ENCODE results near the gene RSAD2. TPM values are rescaled to one million over a fixed set of nuclear protein-coding genes. Genes with fewer than 3 reads are reported as not detected.
"Not testable (repeated sequence)": the region's sequence is repeated elsewhere in the genome, so short reads cannot be mapped to it uniquely, and the experiment has no call there.

RSAD2 gene
- total RNA-seq, 1 donor from 2014 or later = 2.0 TPM

DNA sequence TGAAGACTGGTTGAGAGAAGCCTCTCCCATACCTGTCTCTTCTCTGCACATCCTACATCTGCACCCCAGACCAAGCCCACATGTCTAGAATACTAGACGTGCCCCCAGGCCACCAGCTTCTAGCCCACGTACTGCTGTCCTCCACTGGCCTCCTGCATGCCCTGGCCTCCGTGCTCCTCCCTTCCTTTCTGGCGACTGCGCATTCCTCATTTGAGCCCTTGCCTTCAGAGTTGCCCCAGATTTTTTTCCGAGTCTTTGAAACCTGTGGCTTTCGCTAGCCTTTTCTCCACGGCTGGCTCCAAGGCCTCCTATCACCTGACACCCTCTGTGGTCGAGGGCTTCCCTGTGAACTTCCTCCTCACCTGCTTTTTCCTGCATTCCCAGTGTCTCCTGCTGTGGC lies 50.9 kb downstream of the RSAD2 start:
- Mint-ChIP-seq H3K9me3 (peaks cover 14% of the 10 kb centered on the region), H3K27ac (no peak overlapping the region), H3K27me3 (no peaks in the 10 kb centered on the region), H3K4me1 (peaks cover 36% of the 10 kb centered on the region), H3K36me3 (ENCODE audit: low read depth) (peaks cover 60% of the 10 kb centered on the region), H3K4me3 (no peak overlapping the region)
- DNase-seq = peak; percentile 36
- intact Hi-C loops (cut with micrococcal nuclease) = no loop called here

- no peak overlapping the region for H3K27ac Mint-ChIP-seq
- H3K36me3 Mint-ChIP-seq (ENCODE audit: low read depth) = peaks cover 54% of the 10 kb centered on the region
- peak; percentile 54 for DNase-seq
- H3K9me3 Mint-ChIP-seq = peaks cover 14% of the 10 kb centered on the region
- intact Hi-C loops (cut with micrococcal nuclease) = no loop called here
- H3K4me1 Mint-ChIP-seq = peaks cover 32% of the 10 kb centered on the region
- H3K4me3 Mint-ChIP-seq = no peak overlapping the region
- no peaks in the 10 kb centered on the region for H3K27me3 Mint-ChIP-seq
Measured at GRCh38 chr2:6929196-6929819, 51.7 kb downstream of the RSAD2 start.

- Mint-ChIP-seq H3K4me3 (no peak overlapping the region), H3K27me3 (no peaks in the 10 kb centered on the region), H3K36me3 (ENCODE audit: low read depth) (peaks cover 52% of the 10 kb centered on the region), H3K27ac (no peak overlapping the region), H3K4me1 (peaks cover 31% of the 10 kb centered on the region), H3K9me3 (peaks cover 13% of the 10 kb centered on the region)
- DNase-seq = peak; percentile 40
- intact Hi-C loops (cut with micrococcal nuclease) = no loop called here
Measured at GRCh38 chr2:6930923-6931647, 53.5 kb downstream of the RSAD2 start.

GRCh38 chr2:6931753-6932152 lies 54.2 kb downstream of the RSAD2 start:
- peaks cover 10% of the 10 kb centered on the region for H3K9me3 Mint-ChIP-seq
- intact Hi-C loops (cut with micrococcal nuclease) = no loop called here
- H3K4me3 Mint-ChIP-seq = no peak overlapping the region
- peaks cover 45% of the 10 kb centered on the region for H3K36me3 Mint-ChIP-seq (ENCODE audit: low read depth)
- no peak overlapping the region for H3K27ac Mint-ChIP-seq
- H3K4me1 Mint-ChIP-seq = peaks cover 29% of the 10 kb centered on the region
- no peak for DNase-seq
- no peaks in the 10 kb centered on the region for H3K27me3 Mint-ChIP-seq

- H3K9me3 Mint-ChIP-seq = peaks cover 10% of the 10 kb centered on the region
- H3K27me3 Mint-ChIP-seq = no peaks in the 10 kb centered on the region
- no peak overlapping the region for H3K4me3 Mint-ChIP-seq
- peaks cover 29% of the 10 kb centered on the region for H3K4me1 Mint-ChIP-seq
- intact Hi-C loops (cut with micrococcal nuclease) = no loop called here
- no peak overlapping the region for H3K27ac Mint-ChIP-seq
- DNase-seq = no peak
- H3K36me3 Mint-ChIP-seq (ENCODE audit: low read depth) = peaks cover 41% of the 10 kb centered on the region
Measured at GRCh38 chr2:6932206-6932605, 54.6 kb downstream of the RSAD2 start.

GRCh38 chr2:6932828-6933227 lies 55.3 kb downstream of the RSAD2 start:
- Mint-ChIP-seq H3K4me1 (peaks cover 32% of the 10 kb centered on the region), H3K27me3 (no peaks in the 10 kb centered on the region), H3K36me3 (ENCODE audit: low read depth) (peaks cover 35% of the 10 kb centered on the region), H3K4me3 (no peak overlapping the region), H3K27ac (no peak overlapping the region), H3K9me3 (peaks cover 10% of the 10 kb centered on the region)
- intact Hi-C loops (cut with micrococcal nuclease) = no loop called here
- peak; percentile 37 for DNase-seq

- intact Hi-C loops (cut with micrococcal nuclease) = no loop called here
- Mint-ChIP-seq H3K27me3 (no peaks in the 10 kb centered on the region), H3K4me1 (peaks cover 27% of the 10 kb centered on the region), H3K36me3 (ENCODE audit: low read depth) (peaks cover 24% of the 10 kb centered on the region), H3K27ac (no peak overlapping the region), H3K4me3 (no peak overlapping the region), H3K9me3 (peaks cover 6% of the 10 kb centered on the region)
- DNase-seq = no peak
Measured at GRCh38 chr2:6933911-6934310, 56.3 kb downstream of the RSAD2 start.

- H3K27ac Mint-ChIP-seq = no peak overlapping the region
- H3K4me3 Mint-ChIP-seq = no peak overlapping the region
- no peaks in the 10 kb centered on the region for H3K27me3 Mint-ChIP-seq
- H3K4me1 Mint-ChIP-seq = peaks cover 24% of the 10 kb centered on the region
- peaks cover 21% of the 10 kb centered on the region for H3K36me3 Mint-ChIP-seq (ENCODE audit: low read depth)
- intact Hi-C loops (cut with micrococcal nuclease) = no loop called here
- H3K9me3 Mint-ChIP-seq = peaks cover 6% of the 10 kb centered on the region
- no peak for DNase-seq
Measured at GRCh38 chr2:6934345-6934744, 56.8 kb downstream of the RSAD2 start.

DNA sequence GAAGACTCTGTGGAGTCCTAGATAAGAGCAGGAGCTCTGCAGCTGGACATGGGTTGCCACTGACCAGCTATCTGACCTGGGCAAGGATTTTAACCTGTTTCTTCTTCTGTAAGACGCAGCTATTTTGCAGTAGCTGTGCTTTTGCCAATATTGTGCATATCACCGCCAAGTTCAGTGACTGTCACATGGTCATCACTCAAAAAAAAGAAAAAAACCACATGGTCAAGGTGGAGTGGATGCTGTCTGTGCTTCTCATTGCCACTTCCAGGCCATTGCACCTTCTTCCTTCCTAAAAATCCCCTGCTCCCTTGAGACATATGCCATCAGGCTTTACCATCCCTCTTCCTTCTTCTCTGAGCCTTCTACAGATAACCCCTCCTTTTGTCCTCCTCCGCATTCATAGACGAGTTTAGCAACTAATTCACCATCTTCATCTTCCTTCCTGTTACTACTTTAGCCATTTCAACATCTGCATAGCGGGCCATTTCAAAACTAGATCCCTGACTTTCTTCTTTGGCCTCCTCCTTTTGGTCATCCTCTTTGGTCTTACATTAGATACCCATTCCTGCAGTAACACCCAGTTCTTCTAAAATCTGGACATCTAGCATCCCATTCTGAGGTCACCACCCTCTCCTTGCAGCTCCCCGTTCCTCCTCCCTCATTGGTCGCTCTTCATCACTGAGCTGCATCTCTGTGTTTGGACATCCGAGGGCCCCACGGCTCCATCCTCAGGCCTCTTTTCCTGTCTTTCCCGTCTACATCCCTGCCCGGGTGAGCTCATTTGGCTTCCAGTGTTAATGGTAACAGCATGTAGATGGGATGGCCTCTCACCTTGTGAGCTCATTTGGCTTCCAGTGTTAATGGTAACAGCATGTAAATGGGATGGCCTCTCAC lies 57.4 kb downstream of the RSAD2 start:
- H3K27me3 Mint-ChIP-seq = no peaks in the 10 kb centered on the region
- peaks cover 6% of the 10 kb centered on the region for H3K9me3 Mint-ChIP-seq
- H3K4me1 Mint-ChIP-seq = peaks cover 21% of the 10 kb centered on the region
- no peak overlapping the region for H3K27ac Mint-ChIP-seq
- DNase-seq = peak; percentile 40
- H3K36me3 Mint-ChIP-seq (ENCODE audit: low read depth) = peaks cover 19% of the 10 kb centered on the region
- H3K4me3 Mint-ChIP-seq = no peak overlapping the region
- intact Hi-C loops (cut with micrococcal nuclease) = no loop called here

DNA sequence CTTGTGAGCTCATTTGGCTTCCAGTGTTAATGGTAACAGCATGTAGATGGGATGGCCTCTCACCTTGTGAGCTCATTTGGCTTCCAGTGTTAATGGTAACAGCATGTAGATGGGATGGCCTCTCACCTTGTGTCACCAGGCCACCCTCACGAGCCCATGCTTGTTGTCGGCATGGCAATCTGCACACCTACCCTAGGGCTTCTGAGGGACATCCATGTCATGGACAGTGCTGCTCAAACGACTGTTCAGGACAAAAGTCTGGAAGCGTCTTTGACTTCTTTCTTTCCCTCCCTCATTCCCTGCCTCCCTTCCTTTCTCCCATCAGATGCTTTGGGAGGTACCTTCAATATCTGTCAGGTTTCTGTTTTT lies 58.1 kb downstream of the RSAD2 start:
- H3K4me3 Mint-ChIP-seq; H3K27me3 Mint-ChIP-seq; H3K9me3 Mint-ChIP-seq; intact Hi-C loops (cut with micrococcal nuclease); H3K27ac Mint-ChIP-seq: not testable (repeated sequence)
- H3K36me3 Mint-ChIP-seq (ENCODE audit: low read depth) = peaks cover 19% of the 10 kb centered on the region
- H3K4me1 Mint-ChIP-seq = peaks cover 21% of the 10 kb centered on the region
- peak; percentile 51 for DNase-seq

- peak; percentile 36 for DNase-seq
- Mint-ChIP-seq H3K27ac (no peak overlapping the region), H3K9me3 (peaks cover under 1% of the 10 kb centered on the region), H3K27me3 (no peaks in the 10 kb centered on the region), H3K4me3 (no peak overlapping the region), H3K4me1 (peaks cover 27% of the 10 kb centered on the region), H3K36me3 (ENCODE audit: low read depth) (peaks cover 23% of the 10 kb centered on the region)
- intact Hi-C loops (cut with micrococcal nuclease) = no loop called here
Measured at GRCh38 chr2:6937157-6937556, 59.6 kb downstream of the RSAD2 start.

DNA sequence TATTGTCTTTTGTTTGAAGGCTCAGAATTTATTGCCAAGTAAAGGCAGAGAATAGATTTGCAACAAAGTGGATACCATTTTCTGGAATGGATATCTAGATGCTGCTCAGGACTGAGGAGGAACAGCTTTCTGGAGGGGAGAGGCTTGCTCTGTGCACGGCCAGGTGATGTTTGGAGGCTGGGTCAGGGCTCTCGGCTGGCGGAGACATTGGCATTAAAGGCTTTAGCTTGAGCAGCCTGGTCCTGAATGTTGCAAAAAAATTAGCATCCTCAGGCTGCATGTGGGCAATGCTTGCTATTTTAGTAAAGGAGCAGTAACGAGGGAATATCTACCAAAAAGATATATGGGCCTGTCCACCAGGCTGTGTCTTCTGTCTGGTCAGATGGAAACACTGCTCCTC lies 60.0 kb downstream of the RSAD2 start:
- H3K36me3 Mint-ChIP-seq (ENCODE audit: low read depth) = peaks cover 27% of the 10 kb centered on the region
- intact Hi-C loops (cut with micrococcal nuclease) = no loop called here
- no peak for DNase-seq
- no peaks in the 10 kb centered on the region for H3K9me3 Mint-ChIP-seq
- no peak overlapping the region for H3K27ac Mint-ChIP-seq
- no peaks in the 10 kb centered on the region for H3K27me3 Mint-ChIP-seq
- peaks cover 28% of the 10 kb centered on the region for H3K4me1 Mint-ChIP-seq
- no peak overlapping the region for H3K4me3 Mint-ChIP-seq

DNA sequence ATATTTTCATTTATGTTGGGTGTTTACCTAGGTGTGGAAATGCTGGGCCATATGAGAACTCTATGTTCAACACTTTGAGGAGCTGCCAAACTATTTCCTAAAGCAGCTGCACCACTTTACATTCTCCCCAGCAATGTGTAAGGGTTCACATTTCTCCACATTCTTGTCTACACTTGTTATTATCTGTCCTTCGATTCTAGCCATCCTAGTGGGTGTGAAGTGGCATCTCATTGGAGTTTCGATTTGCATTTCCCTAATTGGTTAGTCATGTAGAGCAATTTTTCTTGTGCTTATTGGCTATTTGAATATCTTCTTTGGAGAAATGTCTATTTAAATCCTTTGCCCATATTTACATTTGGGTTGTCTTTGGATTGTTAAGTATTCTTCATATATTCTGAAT lies 61.5 kb downstream of the RSAD2 start:
- Mint-ChIP-seq H3K27me3 (no peaks in the 10 kb centered on the region), H3K4me3 (no peak overlapping the region), H3K27ac (no peak overlapping the region), H3K4me1 (peaks cover 32% of the 10 kb centered on the region), H3K36me3 (ENCODE audit: low read depth) (peaks cover 36% of the 10 kb centered on the region), H3K9me3 (no peaks in the 10 kb centered on the region)
- intact Hi-C loops (cut with micrococcal nuclease) = no loop called here
- DNase-seq = peak; percentile 37

GRCh38 chr2:6940820-6941219 lies 63.2 kb downstream of the RSAD2 start:
- peak; percentile 32 for DNase-seq
- intact Hi-C loops (cut with micrococcal nuclease) = no loop called here
- Mint-ChIP-seq H3K36me3 (ENCODE audit: low read depth) (peaks cover 40% of the 10 kb centered on the region), H3K9me3 (no peaks in the 10 kb centered on the region), H3K27ac (no peak overlapping the region), H3K27me3 (no peaks in the 10 kb centered on the region), H3K4me1 (peaks cover 39% of the 10 kb centered on the region), H3K4me3 (no peak overlapping the region)

All from activated CD4-positive, alpha-beta T cell treated with anti-CD3 and anti-CD28 coated beads, Interleukin-2, amount 10 ng/mL, durations not matched to agents 24 days and 14 days (primary cell).